SKM-1 (cell line): ENCODE results near the gene LRRC4.

ENCODE experiments used
- DNase-seq: peaks from one replicate; lab custom pipeline; 2025; ENCODE audit not compliant: unreplicated experiment; lab: John Stamatoyannopoulos, UW

Gene LRRC4

GRCh38 chr7:128032605-128033235 is 1.5 kb upstream of the LRRC4 start:
- no peak for DNase-seq

DNA sequence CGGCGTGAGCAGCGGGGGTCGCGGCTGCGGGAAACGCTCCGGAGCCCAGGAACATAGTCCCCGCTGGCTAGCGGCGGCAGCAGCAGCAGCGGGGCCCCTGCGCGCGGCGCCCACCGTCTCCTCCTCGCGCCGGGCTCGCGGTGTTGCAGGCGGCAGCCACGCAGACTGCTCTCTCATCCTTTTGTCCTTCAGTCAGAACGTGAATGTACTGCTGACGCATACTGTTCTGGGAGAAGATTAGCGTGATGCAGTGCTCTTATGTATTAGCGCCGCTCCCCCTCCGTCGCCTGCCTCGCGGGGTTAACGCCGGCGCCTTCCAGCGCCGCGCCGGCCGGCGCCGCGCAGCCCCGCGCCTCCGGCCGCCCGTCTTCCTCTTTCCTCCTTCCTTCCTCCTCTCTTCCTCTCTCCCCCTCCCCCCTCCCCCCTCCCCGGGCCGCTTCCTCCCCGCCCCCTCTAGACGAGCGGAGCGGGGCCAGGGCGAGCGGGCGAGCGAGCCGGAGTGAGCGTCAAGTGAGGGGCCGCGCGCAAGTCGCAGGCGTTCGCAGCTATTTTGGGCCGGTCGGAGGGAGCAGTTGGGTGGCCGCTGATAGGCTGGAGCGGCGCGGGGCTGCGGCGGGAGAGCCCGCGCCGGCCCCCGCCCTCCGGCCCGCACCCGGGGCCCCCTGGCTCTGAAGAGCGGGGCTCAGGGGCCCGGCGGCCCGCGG is 816 bp upstream of the LRRC4 start:
- DNase-seq, result no peak

DNA sequence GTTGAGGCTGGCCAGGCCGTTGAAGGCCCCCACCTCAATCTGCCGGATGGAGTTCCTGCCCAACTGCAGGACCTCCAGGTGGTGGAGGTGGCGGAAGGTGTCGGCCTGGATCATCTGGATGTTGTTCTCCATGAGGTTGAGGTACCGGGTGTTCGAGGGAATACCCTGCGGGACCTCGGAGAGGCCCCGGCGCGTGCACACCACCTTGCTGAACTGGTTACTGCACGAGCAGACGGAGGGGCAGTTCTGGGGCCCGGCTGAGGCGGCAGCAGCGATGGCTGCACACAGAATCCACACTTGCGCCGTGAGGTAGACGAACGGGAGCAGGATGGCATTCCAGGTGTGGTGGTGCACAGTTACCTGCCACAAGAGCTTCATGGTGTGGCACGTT is 979 bp downstream of the LRRC4 start:
- no peak for DNase-seq

DNA sequence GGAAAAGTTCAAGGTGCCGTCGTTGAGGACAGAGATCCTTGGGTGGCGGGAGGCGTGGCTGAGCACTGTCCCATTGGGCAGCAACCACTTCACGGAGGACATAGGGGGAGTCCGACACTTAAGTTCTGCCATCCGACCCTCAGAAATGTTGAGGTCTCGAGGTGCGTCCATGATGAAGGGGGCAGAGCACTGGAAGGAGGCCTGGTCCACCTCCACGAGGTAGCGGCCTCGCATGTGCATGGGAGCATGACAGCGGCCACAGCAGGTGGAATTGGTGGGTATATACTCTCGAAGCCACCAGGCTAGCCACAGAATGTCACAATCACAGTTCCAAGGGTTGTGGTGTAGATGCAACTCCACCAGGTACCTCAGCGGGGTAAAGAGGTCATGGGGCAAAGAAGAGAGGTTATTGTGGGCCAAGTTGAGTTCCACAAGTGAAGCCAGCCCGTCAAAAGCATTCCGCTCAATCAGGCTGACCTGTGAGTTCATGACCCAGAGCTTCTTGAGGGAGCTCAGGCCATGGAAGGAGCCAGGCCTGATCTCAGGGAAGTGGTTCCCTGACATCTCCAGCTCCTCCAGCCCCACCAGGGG is 1.7 kb downstream of the LRRC4 start:
- DNase-seq, result no peak

DNA sequence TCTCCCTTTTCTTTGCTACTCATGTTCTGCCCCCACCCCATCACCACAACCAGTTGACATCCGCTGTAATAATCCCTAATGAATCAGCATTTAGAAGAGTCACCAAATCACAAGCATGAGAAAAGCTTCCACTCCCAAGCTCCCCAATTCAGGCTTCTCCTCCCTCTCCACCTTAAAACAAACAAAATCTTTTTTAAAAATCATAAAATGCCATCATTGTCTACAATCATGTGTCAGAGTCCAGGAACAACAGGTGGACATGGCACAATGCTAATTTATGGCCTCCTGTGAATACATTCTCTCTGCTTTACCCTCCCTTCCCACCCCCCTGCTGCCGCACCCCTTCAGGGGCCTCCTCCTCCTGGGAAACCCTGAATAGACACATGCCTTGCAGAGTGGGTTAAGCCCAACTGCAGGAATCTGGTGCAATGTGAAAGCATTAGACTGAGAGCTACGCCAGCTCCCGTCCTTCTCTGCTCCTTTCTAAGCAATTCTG is 3.7 kb downstream of the LRRC4 start:
- DNase-seq, result no peak

DNA sequence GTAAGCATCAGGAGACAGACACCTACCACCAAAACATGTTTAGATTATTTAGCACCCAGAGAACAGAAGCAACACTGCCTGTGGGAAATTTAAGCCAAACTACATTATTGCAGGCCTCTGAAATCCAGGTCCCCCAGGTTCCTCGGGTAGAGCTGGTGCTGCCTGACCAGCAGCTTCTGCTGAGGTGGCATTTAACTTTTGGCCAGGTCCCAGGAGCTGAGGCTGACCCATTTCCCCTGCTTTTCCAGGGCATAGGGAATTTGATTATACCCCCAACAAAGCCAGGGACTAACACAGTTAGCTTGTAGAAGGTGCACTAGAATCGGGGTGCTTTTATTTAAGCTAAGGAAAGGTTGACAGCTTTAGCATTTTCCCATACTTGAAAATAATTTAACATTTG is 4.7 kb downstream of the LRRC4 start:
- DNase-seq, result no peak

DNA sequence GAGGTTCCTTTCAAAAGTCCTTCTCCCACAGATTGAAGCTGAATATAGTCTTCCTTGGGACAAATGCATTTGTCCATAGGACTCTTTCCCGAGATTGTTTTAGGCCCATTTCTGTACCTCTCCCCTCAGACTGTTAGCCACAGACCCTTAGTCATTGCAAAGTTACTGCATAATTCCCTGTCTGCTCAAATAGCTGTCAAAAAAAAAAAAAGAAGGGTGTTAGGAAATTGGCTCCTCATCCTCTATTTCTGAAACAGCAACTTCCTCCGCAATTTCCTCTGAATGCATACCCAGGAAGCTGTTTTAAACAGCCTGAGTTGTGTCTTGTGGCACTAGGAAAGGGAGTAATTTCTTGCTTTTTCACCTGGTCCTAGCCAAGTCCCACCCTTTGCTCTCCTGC is 5.4 kb downstream of the LRRC4 start:
- DNase-seq, result peak; percentile 15

- no peak for DNase-seq
Observed at GRCh38 chr7:128025380-128025779, 5.9 kb downstream of the LRRC4 start.

DNA sequence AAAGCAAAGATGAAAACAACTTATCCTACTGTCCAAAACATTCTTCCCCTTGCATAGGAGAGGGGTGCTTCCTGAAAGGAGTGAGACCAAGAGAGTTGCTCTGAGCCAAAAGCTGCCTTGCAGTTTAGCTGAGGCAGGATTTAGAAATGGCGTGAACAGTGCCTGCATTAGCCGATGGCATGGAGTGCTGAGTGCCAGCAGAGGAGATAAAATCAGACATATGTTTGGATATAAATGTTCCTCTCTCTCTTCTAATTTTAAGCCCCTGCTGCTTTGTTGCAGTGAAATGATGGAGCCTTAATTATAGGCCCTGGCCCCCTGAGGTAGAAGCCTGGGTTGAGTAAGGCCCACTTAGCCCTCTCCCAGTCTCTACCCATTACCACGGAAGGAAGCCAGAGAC is 7.1 kb downstream of the LRRC4 start:
- DNase-seq, result no peak

GRCh38 chr7:128022631-128023532 is 8.4 kb downstream of the LRRC4 start:
- DNase-seq, result no peak

GRCh38 chr7:128021366-128021765 is 9.9 kb downstream of the LRRC4 start:
- DNase-seq, result no peak

GRCh38 chr7:128020159-128020558 is 11.1 kb downstream of the LRRC4 start:
- DNase-seq, result no peak

GRCh38 chr7:128019288-128019687 is 11.9 kb downstream of the LRRC4 start:
- no peak for DNase-seq

- DNase-seq, result no peak
Observed at GRCh38 chr7:128017862-128018845, 13.1 kb downstream of the LRRC4 start.

DNA sequence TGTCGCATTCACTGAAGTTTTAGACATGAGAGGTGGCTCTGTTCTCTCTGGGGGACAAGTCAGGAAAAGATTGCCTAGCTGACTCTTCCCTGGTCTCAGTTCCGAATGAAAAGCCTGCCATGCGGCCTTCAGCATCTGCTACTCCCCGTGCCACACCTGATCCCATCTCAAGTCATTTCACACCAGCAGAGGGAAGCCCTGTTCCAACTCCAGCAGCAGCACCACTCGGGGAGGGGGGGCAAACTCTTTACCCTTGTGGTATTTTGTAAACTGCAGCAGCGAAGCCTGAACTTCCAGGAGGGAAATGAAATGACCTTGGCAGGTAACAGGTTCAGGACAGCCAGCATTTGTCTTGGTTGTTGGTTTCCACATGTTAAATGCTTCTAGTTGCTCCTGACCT is 13.8 kb downstream of the LRRC4 start:
- DNase-seq, result no peak

GRCh38 chr7:128014811-128015210 is 16.4 kb downstream of the LRRC4 start:
- no peak for DNase-seq

GRCh38 chr7:128011131-128011661 is 20.0 kb downstream of the LRRC4 start:
- DNase-seq, result no peak

DNA sequence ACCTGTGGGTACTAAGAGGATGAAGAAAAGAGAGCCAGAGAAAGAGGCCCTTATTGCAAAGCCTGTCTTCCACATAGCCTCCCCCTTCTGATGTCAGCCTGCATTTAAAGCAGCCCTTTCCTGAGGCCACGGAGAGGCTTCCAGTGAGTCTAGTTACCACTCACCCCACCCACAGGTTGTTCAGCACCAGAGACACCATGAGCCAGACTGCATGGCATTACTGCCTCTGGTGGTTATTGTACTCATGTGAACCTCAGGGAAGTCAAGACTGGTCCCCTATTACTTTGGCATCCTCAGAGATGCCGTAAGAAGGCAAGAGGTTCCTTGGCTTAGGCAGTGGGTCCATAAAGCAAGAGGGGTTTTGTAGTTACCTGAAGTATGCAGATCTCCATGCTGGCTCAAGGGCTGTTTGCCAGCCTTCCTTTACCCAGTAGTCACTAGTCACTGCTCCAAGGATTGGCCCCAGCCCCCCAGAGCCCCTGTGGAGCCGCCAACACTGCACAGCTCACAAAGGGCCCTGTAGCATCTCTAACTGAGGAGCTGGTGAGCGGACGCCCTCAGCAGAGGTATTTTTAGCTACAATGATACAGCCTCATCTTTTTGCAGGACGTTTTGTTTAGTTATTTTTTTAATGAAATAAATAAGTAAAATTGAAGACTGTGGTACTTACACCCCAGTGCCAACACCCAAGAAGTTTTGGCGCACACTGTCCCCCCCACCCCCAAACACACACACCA is 20.7 kb downstream of the LRRC4 start:
- DNase-seq, result no peak

DNA sequence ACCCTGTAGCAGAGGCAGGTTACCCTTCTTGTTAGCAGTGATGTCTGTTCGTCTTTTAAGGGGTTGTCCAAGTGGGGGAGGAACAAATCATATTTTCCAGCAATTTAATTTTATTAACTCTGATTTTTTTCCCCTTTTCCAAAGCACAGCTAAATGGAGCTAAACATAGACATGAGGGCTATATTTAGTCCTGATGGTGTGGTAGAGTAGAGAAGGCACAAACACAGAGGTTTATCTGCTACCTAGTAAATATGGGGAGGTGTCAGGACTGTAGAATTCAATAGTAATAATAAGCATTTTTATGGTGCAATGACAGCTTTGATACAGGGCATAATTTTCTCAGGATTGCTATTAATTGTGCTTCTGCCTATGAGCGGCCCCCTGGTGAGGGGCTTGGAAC is 22.5 kb downstream of the LRRC4 start:
- DNase-seq, result no peak
